GM19468 (cell line): Measurements from ENCODE around the gene NR1H2.

Source experiments
- ATAC-seq: cut with Tn5 transposase; IDR thresholded peaks from one replicate; pipeline ENCODE4 v1.9.1; 2021; ENCODE audit warnings: mild to moderate bottlenecking, moderate library complexity, moderate number of reproducible peaks; ENCODE audit not compliant: unreplicated experiment; ENCODE audit errors: extremely low read depth

NR1H2 gene

DNA sequence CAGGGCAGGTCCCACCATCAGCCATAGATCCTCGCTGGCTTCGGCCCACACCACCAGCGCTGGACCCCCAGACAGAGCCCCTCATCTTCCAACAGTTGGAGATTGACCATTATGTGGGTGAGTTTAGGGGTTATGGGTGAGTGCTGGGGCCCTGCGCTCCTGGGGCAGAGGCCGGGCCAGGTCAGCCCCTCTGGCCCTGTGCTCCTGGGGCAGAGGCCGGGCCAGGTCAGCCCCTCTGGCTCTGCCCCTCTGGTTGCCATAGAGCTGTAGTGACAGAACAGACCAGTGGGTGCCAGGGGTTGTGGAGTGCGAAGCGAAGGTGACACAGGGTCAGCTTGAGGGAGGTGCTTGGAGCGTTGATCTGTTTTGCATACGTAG lies 23.1 kb downstream of the NR1H2 start:
- ATAC-seq: no peak

DNA sequence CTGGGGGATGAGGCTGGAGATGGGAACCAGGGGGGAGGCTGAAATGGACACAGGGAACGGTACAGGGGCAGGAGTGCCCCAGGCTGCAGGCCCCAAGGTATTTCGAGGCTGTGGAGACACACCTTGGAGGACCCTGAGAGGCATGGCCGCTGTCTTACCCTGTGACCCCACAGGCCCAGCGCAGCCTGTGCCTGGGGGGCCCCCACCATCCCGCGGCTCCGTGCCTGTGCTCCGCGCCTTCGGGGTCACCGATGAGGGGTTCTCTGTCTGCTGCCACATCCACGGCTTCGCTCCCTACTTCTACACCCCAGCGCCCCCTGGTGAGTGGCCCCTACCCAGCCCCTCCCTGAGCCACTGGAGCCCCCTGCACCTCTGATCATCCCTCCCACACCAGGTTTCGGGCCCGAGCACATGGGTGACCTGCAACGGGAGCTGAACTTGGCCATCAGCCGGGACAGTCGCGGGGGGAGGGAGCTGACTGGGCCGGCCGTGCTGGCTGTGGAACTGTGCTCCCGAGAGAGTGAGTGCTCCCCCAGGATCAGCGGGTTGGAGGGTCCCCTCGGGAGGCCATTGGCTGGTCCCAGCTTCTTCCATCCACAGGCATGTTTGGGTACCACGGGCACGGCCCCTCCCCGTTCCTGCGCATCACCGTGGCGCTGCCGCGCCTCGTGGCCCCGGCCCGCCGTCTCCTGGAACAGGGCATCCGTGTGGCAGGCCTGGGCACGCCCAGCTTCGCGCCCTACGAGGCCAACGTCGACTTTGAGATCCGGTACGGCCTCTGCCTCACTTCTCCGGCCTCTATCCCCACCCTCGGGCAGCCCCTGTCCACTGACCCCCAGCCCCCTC lies 25.6 kb downstream of the NR1H2 start:
- ATAC-seq: no peak

DNA sequence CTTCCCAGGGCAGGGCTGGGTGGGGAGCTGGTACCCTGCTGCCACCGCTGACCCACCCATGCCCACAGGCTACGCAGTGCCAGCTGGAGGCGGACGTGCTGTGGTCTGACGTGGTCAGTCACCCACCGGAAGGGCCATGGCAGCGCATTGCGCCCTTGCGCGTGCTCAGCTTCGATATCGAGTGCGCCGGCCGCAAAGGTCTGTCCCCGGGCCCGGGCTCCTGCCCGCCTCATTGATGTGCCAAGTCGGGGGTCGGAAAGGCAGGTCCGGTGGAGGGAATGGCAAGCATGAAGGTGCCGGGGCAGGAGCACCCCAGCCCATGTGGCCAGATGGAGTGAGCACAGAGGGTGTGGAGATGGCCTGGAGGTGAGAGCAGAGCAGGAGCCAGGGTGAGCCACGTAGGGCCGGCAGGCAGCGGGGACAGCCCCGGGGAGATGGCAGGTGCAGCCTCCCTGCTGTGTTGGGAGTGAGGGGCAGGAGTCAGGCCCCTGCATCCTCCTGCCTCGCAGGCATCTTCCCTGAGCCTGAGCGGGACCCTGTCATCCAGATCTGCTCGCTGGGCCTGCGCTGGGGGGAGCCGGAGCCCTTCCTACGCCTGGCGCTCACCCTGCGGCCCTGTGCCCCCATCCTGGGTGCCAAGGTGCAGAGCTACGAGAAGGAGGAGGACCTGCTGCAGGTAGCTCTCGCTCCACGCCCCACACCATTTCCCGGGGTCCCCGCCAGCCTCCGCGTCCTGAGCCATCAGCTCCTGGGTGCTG lies 26.5 kb downstream of the NR1H2 start:
- no peak for ATAC-seq

DNA sequence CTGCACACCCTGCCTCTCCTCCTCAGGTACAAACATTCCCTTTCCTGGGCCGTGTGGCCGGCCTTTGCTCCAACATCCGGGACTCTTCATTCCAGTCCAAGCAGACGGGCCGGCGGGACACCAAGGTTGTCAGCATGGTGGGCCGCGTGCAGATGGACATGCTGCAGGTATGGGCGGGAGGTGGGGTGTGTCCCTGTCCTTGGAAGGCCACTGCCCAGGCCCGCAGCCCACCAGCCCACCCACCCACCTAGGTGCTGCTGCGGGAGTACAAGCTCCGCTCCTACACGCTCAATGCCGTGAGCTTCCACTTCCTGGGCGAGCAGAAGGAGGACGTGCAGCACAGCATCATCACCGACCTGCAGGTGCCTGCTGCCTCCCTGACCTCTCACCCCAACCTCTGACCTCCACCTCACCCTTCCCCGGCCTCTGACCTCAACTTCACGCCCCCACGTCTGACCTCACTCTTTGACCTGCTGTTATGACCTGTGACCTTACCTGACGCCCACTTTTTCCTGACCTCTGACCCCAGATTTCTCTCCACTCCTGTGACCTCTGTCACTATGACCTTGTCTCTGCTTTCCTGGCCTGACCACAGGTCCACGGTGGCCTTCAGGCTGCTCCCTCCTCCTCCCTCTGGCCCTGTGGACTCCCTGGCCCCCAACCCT lies 30.0 kb downstream of the NR1H2 start:
- no peak for ATAC-seq

DNA sequence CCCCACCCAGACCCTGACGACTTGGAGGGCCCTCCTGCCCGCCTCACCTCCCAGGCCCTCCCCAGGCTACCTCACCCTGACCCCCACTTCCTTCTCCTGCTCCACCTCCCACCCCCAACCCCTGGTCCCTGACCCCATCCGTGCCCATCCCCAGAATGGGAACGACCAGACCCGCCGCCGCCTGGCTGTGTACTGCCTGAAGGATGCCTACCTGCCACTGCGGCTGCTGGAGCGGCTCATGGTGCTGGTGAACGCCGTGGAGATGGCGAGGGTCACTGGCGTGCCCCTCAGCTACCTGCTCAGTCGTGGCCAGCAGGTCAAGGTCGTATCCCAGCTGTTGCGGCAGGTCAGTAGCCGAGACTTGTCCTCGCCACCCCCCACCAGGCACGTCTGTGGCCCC lies 30.6 kb downstream of the NR1H2 start:
- no peak for ATAC-seq

DNA sequence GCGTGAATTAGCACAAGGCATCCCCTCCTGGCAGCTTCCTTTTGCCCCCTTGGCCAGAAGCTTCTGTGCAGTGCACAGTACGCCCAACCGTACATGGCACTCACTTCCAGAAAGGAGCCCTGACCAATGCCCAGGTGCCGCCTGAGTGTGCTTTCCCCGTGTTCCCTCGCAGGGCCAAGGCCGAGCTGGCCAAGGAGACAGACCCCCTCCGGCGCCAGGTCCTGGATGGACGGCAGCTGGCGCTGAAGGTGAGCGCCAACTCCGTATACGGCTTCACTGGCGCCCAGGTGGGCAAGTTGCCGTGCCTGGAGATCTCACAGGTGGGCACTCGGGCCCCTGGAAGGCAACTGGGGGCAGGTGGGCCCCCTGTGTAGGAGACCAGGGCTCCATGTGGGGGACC lies 33.1 kb downstream of the NR1H2 start:
- no peak for ATAC-seq

DNA sequence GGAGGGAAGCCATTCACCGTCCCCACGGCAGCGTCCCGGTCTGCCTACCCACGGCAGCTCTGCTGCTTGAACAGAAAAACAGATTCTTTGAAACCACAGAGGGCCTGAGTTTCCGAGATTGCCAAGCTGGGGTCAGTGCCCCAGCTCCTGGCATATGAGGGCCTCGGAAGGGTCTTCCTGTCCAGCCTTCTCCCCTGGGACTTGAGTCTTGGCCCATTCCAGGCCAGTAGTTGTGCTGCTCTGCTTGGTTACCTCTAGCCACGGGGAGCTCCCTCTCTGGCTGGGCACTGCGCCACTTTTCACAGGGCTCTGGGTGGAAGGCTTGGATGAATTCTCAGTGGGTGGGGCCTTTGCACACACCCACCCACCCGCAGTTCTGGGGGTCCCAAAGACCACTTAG lies 33.9 kb downstream of the NR1H2 start:
- no peak for ATAC-seq

DNA sequence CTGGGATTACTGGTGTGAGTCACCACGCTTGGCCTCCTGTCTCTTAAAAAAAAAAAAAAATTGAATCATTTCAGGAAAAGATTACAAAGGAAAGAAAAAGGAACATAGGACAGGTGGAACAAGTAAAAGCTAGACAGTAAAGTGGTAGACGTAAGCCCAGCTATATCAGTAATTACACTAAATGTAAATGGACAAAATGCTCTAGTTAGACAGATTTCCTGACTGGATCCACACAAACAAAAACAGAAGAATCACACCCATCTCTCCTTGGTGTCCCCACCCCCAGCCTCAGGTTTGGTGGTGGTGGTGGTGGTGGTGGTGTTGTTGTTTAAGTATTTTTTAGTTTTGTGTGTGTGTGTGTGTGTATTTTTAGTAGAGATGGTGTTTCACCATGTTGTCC lies 36.2 kb downstream of the NR1H2 start:
- no peak for ATAC-seq

DNA sequence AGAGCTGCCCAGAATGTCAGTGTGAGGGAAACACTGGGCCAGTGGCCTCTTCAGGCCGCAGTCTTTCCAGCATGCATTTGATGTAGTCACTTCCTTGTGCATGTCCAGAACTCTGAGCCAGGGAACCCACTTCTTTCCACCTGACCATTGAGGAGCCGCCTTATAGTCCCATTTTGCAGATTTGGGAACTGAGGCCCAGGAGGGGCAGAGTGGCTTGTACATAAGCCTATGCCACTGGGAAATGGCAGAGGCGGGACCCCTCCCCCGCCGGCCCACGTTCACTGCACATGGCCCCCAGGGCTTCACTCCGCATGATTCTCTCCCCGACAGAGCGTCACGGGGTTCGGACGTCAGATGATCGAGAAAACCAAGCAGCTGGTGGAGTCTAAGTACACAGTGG lies 36.8 kb downstream of the NR1H2 start:
- no peak for ATAC-seq

DNA sequence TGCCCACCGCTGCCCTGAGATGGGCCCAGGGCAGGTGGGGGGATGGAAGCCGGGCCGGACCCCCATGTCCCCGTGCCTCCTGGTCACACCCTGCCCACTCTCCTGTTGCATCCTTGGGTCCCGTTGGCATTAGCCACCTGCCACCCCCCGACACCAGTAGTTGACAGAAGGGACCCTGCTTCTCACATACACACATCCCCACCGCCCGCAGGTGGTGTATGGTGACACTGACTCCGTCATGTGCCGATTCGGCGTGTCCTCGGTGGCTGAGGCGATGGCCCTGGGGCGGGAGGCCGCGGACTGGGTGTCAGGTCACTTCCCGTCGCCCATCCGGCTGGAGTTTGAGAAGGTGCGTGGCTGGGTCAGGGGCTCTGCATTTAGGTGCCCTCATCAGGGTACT lies 37.3 kb downstream of the NR1H2 start:
- no peak for ATAC-seq

DNA sequence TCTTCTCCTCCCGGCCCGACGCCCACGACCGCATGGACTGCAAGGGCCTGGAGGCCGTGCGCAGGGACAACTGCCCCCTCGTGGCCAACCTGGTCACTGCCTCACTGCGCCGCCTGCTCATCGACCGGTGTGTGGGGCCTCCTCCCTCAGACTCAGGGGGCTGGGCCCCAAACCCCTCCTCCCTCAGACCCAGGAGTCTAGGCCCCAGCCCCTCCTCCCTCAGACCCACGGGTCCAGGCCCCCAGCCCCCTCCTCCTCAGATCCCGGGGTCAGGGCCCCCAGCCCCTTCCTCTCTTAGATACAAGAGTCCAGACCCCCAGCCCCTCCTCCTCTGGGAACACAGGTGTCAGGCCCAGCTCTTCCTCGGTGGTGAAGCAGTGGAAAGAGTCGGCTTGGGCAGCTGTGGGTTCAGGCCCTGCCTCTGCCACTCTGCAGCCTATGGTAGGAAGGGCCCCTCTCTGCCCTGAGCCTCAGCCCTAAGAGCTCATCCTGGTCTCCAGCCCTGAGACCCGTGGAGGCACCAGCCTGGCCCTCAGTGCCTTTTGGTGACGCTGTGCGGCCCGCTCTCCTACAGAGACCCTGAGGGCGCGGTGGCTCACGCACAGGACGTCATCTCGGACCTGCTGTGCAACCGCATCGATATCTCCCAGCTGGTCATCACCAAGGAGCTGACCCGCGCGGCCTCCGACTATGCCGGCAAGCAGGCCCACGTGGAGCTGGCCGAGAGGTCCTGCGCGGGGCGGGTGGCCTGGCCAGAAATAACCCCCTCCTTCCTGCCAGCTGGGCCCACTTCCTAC lies 38.8 kb downstream of the NR1H2 start:
- ATAC-seq: no peak

DNA sequence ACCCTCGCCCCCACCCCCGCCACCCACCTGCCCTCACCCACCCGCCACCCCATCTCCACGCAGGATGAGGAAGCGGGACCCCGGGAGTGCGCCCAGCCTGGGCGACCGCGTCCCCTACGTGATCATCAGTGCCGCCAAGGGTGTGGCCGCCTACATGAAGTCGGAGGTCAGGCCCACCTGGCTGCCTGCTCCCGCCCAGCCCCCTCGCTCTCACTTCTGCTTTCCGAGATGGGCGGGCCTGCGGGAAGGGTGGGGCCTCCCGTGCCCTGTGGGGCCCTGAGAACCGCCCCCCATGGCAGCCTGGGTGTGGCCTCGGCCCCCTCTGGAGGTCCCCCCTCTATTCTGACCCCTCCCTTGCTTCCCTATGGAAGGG lies 39.4 kb downstream of the NR1H2 start:
- no peak for ATAC-seq

DNA sequence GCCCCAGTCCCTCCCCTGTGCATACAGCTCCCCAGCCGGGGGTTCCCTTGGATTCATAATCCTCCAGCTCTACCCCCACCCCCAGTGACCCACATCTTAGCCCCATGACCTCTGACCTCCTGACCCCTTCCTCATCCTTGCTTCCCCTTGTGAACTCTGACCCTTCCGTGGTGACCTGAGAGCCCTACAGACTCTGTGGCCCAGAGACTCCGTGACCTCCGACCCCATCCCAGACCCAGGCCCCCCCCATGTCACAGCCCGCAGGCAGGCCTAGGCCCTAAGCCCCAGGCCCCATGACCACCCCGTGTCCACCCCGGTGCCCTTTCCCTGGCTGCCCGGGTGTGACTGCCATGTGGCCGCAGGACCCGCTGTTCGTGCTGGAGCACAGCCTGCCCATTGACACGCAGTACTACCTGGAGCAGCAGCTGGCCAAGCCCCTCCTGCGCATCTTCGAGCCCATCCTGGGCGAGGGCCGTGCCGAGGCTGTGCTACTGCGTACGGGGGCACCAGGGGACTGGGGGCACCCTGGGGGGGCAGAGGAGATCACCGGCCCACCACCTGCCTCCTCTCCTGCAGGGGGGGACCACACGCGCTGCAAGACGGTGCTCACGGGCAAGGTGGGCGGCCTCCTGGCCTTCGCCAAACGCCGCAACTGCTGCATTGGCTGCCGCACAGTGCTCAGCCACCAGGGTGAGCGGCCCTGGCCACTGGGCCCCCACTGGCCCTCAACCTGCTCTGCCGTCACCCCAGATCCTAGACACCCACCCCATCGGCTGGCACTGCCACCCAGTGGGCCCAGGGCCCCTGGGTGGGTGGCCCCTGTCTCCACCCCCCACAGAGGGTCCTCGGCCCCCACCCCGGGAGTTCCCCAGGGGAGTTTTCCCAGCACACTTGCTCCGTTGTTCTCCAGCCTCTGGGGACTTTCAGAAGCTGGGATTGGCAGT lies 40.0 kb downstream of the NR1H2 start:
- no peak for ATAC-seq

DNA sequence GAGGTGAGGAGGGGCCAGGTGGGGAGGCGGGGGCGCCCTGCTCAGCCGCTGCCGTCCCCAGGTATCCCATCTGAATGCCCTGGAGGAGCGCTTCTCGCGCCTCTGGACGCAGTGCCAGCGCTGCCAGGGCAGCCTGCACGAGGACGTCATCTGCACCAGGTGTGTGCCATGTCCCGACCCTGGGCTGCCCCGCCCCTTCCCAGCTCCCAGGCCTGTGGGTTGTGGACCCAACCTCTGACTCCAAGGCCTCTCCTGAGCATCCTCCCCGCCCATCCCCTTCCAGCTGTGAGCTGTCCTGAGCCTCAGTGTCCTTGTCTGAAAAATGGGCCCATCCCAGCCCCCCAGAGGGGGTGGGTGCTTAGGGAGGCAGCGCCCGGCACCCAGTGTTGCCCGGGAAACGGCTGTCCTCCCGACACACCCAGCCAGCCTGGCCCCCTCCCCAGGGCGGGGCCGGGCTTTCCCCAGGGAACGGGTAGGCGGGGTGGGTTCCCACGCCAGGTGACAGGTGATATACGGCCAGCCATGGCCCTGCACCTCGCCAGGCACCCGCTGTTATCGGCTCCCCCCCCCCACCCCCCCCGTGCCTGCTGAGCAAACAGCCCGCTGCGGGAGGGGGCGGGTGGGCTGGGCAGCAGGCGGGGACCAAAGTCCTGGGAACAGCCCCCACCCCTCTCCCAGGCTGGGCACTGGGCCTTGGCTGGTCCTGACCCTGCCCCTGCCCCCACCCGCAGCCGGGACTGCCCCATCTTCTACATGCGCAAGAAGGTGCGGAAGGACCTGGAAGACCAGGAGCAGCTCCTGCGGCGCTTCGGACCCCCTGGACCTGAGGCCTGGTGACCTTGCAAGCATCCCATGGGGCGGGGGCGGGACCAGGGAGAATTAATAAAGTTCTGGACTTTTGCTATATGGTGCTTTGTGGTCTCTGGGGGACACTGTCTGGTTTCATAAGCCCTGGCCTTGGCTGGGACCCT lies 41.1 kb downstream of the NR1H2 start:
- no peak for ATAC-seq

DNA sequence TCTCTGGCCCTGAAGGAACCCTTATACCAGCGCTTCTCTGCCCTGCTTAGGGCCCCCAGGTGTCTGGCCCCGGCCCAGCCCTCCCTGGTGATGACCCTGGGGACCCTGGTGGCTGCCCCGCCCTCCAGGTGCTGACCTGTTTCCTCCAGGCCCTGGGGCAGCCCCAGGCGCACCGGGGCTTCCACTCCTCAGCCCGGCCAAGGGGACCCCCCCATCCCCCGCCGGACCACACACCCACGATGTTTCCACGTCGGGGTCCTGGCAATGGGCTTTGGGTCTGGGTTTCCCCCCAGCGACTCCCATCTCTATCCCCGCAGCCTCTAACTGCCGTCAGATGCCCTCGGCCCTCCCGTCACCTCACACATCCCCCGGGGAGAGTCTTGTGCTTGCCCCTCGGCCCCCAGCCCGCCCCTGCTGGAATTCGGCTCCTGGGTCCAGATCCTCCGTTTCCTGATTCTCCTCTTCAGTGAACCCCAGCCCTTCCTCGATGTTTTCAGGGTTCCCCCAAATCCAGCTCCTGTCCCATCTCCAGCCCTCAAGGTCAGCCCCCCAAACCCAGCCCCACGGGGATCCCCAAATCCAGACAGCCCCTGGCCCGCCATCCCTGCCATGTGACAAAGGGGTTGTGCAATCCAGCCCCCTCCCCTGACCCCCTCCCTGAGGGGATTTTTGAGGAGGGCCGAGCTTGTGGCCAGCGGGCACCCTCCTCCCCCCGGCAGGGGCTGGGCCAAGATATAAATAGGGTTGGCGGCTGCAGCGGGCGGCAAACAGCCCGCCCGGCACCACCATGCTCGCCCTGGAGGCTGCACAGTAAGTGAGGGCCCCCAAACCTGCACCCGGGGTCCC lies 42.1 kb downstream of the NR1H2 start, which contains the start of gene SPIB:
TSS of gene SPIB (plus strand) at position 763 of the 846 bp plus-strand sequence. CDS start at position 788, 25 bp downstream.
- no peak for ATAC-seq

DNA sequence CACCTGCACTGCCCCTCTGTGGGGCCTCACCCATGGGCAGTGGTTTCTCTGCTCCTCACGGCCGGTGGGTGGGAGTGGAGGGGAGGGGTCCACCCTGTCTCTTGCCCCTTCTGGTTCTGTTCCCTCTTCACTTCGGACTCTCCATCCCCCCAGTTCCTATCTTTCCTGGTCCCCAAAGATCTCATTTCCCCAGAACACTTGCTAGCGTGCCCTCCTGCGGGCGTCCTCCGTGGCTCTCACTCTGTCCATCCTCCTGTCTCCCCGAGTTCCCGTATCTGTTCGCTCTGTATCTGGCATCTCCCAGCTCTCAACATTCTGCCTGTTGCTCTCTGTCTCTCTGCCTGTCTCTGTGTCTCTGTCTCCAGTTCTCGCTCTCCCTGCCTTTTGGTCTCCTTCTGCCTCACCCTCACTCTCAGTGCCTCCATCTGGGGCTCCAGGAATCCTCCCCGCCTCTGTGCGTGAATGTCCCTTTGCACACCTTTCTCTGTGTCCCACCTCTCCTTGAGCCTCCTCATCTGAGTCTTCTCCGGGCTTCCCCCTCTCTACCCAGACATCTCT lies 42.8 kb downstream of the NR1H2 start:
- ATAC-seq: no peak

DNA sequence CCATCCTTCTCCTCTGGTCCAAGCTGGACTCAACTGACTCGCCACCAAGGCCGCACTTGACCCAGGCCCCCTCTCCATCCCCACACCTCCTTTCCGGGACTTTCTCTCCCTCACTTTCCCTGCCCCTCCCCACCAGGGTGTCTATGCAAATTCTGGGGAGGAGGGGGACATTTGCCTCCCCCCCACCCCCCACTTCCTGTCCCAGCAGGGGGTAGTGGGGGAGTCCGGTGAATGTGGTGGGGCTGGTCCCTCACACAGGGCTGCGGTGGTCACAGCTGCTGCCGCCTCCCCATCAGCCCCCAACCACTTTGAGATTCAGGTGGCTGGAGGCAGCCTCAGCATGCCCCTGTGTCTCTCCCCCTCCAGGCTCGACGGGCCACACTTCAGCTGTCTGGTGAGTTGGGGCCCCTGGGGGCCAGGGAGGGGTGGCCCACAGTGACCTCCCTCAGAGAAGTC lies 43.4 kb downstream of the NR1H2 start:
- no peak for ATAC-seq
